Activated naive CD8-positive, alpha-beta T cell treated with anti-CD3 and anti-CD28 coated beads, Interleukin-2, amount 10 ng/mL, durations not matched to agents 7 days and 5 days (primary cell): Measurements from ENCODE around the gene PDE5A. TPM values are rescaled to one million over a fixed set of nuclear protein-coding genes. Genes with fewer than 3 reads are reported as not detected.

Source experiments
- ATAC-seq: fragments of 150-1000 bp; cut with Tn5 transposase; one replicate; pipeline ENCODE4 v1.10.0; 2021; ENCODE audit warnings: low read depth, moderate library complexity
- POLR2A ChIA-PET: fragments of 350-600 bp; sonication (Branson Sonifier 250); formaldehyde crosslinking; loops from one replicate; lab custom pipeline; 2021; ENCODE audit warnings: antibody characterized with exemption; lab: Charles Lee
- DNase-seq: peaks from one replicate; pipeline ENCODE4 v3.0.0; 2021
- H3K27ac Mint-ChIP-seq: one replicate; pipeline ENCODE4 v1.8.0; 2022; ENCODE audit warnings: mild to moderate bottlenecking, mixed read lengths
- H3K27me3 Mint-ChIP-seq: one replicate; pipeline ENCODE4 v1.8.0; 2022; ENCODE audit warnings: mild to moderate bottlenecking, moderate library complexity, mixed read lengths
- H3K36me3 Mint-ChIP-seq: one replicate; pipeline ENCODE4 v1.8.0; 2021; ENCODE audit warnings: mild to moderate bottlenecking, mixed read lengths
- H3K4me1 Mint-ChIP-seq: one replicate; pipeline ENCODE4 v1.8.0; 2021; ENCODE audit warnings: mixed read lengths
- H3K4me3 Mint-ChIP-seq: one replicate; pipeline ENCODE4 v1.8.0; 2022; ENCODE audit warnings: mild to moderate bottlenecking, moderate library complexity, mixed read lengths
- H3K9me3 Mint-ChIP-seq: one replicate; pipeline ENCODE4 v1.8.0; 2021; ENCODE audit warnings: mixed read lengths
- total RNA-seq, 2 experiments: library from RNA; stranded (reverse); gene quantifications; one replicate each; pipeline ENCODE4 v1.2.3, GENCODE V29; 2021

The PDE5A gene
- total RNA-seq, 2 experiments from 2014 or later: 0.82 to 1.4 TPM

- DNase-seq (no peak), ATAC-seq (no peak)
- Mint-ChIP-seq H3K4me3 (no peak overlapping the region), H3K36me3 (no peaks in the 10 kb centered on the region), H3K27ac (no peak overlapping the region), H3K9me3 (no peaks in the 10 kb centered on the region), H3K27me3 (peaks cover 17% of the 10 kb centered on the region), H3K4me1 (no peaks in the 10 kb centered on the region)
- POLR2A ChIA-PET: no interaction called here
Observed at GRCh38 chr4:119592830-119593229, 35.8 kb downstream of the PDE5A start.

- no peak overlapping the region for H3K4me3 Mint-ChIP-seq
- no peak for DNase-seq
- no peak overlapping the region for H3K27ac Mint-ChIP-seq
- no peak for ATAC-seq
- H3K27me3 Mint-ChIP-seq: peaks cover 16% of the 10 kb centered on the region
- POLR2A ChIA-PET: no interaction called here
- H3K36me3 Mint-ChIP-seq: no peaks in the 10 kb centered on the region
- H3K4me1 Mint-ChIP-seq: peaks cover 4% of the 10 kb centered on the region
- no peaks in the 10 kb centered on the region for H3K9me3 Mint-ChIP-seq
Observed at GRCh38 chr4:119589165-119589564, 39.4 kb downstream of the PDE5A start.

GRCh38 chr4:119587796-119588195, 40.8 kb downstream of the PDE5A start:
- Mint-ChIP-seq H3K4me3 (no peak overlapping the region), H3K27me3 (peaks cover 16% of the 10 kb centered on the region), H3K9me3 (no peaks in the 10 kb centered on the region), H3K27ac (no peak overlapping the region), H3K4me1 (peaks cover 4% of the 10 kb centered on the region), H3K36me3 (no peaks in the 10 kb centered on the region)
- DNase-seq (no peak), ATAC-seq (no peak)
- POLR2A ChIA-PET: no interaction called here

- Mint-ChIP-seq H3K27ac (no peak overlapping the region), H3K4me1 (peaks cover 4% of the 10 kb centered on the region), H3K9me3 (no peaks in the 10 kb centered on the region), H3K36me3 (no peaks in the 10 kb centered on the region), H3K4me3 (no peak overlapping the region), H3K27me3 (peaks cover 14% of the 10 kb centered on the region)
- DNase-seq (no peak), ATAC-seq (no peak)
- POLR2A ChIA-PET: no interaction called here
Observed at GRCh38 chr4:119585771-119586170, 42.8 kb downstream of the PDE5A start.

- DNase-seq: no peak
- Mint-ChIP-seq H3K27me3 (peaks cover 5% of the 10 kb centered on the region), H3K4me3 (no peak overlapping the region), H3K27ac (no peak overlapping the region), H3K9me3 (no peaks in the 10 kb centered on the region), H3K36me3 (no peaks in the 10 kb centered on the region), H3K4me1 (peaks cover 4% of the 10 kb centered on the region)
- POLR2A ChIA-PET: no interaction called here
- no peak for ATAC-seq
Observed at GRCh38 chr4:119581190-119581873, 47.3 kb downstream of the PDE5A start.

GRCh38 chr4:119580293-119580692, 48.3 kb downstream of the PDE5A start:
- H3K36me3 Mint-ChIP-seq: no peaks in the 10 kb centered on the region
- DNase-seq (no peak), ATAC-seq (no peak)
- no peaks in the 10 kb centered on the region for H3K4me1 Mint-ChIP-seq
- H3K27ac Mint-ChIP-seq: no peak overlapping the region
- H3K4me3 Mint-ChIP-seq: no peak overlapping the region
- peaks cover 5% of the 10 kb centered on the region for H3K27me3 Mint-ChIP-seq
- POLR2A ChIA-PET: no interaction called here
- no peaks in the 10 kb centered on the region for H3K9me3 Mint-ChIP-seq

GRCh38 chr4:119579823-119580222, 48.8 kb downstream of the PDE5A start:
- H3K4me1 Mint-ChIP-seq: no peaks in the 10 kb centered on the region
- H3K27ac Mint-ChIP-seq: no peak overlapping the region
- no peak for DNase-seq
- H3K27me3 Mint-ChIP-seq: peaks cover 5% of the 10 kb centered on the region
- POLR2A ChIA-PET: no interaction called here
- ATAC-seq: no peak
- H3K4me3 Mint-ChIP-seq: no peak overlapping the region
- no peaks in the 10 kb centered on the region for H3K36me3 Mint-ChIP-seq
- peaks cover under 1% of the 10 kb centered on the region for H3K9me3 Mint-ChIP-seq

- POLR2A ChIA-PET: no interaction called here
- no peak for ATAC-seq
Observed at GRCh38 chr4:119570401-119570800, 58.2 kb downstream of the PDE5A start.

GRCh38 chr4:119564106-119564505, 64.5 kb downstream of the PDE5A start:
- H3K4me3 Mint-ChIP-seq: no peak overlapping the region
- POLR2A ChIA-PET: no interaction called here
- no peak for ATAC-seq
- H3K9me3 Mint-ChIP-seq: peaks cover 13% of the 10 kb centered on the region
- DNase-seq: no peak
- peaks cover 1% of the 10 kb centered on the region for H3K36me3 Mint-ChIP-seq
- no peaks in the 10 kb centered on the region for H3K4me1 Mint-ChIP-seq
- no peaks in the 10 kb centered on the region for H3K27me3 Mint-ChIP-seq
- no peak overlapping the region for H3K27ac Mint-ChIP-seq

More at GRCh38 chr4:119570401-119570800, 58.2 kb downstream of the PDE5A start:
- H3K4me1 Mint-ChIP-seq: no peaks in the 10 kb centered on the region
- no peak overlapping the region for H3K4me3 Mint-ChIP-seq
- H3K27ac Mint-ChIP-seq: no peak overlapping the region
- peaks cover 3% of the 10 kb centered on the region for H3K27me3 Mint-ChIP-seq
- H3K9me3 Mint-ChIP-seq: peaks cover 2% of the 10 kb centered on the region
- H3K36me3 Mint-ChIP-seq: no peaks in the 10 kb centered on the region
- no peak for DNase-seq

GRCh38 chr4:119559044-119559647, 69.5 kb downstream of the PDE5A start:
- H3K4me1 Mint-ChIP-seq: no peaks in the 10 kb centered on the region
- POLR2A ChIA-PET: no interaction called here
- no peak overlapping the region for H3K27ac Mint-ChIP-seq
- H3K27me3 Mint-ChIP-seq: no peaks in the 10 kb centered on the region
- H3K9me3 Mint-ChIP-seq: peaks cover 5% of the 10 kb centered on the region
- H3K4me3 Mint-ChIP-seq: no peak overlapping the region
- no peak for DNase-seq
- peaks cover 1% of the 10 kb centered on the region for H3K36me3 Mint-ChIP-seq
- ATAC-seq: no peak

GRCh38 chr4:119550857-119551532, 77.6 kb downstream of the PDE5A start:
- Mint-ChIP-seq H3K4me1 (no peaks in the 10 kb centered on the region), H3K4me3 (no peak overlapping the region), H3K27me3 (no peaks in the 10 kb centered on the region), H3K9me3 (no peaks in the 10 kb centered on the region), H3K36me3 (peaks cover 2% of the 10 kb centered on the region), H3K27ac (no peak overlapping the region)
- POLR2A ChIA-PET: no interaction called here
- no peak for ATAC-seq
- DNase-seq: no peak

- no peak overlapping the region for H3K27ac Mint-ChIP-seq
- ATAC-seq (no peak), DNase-seq (no peak)
- no peaks in the 10 kb centered on the region for H3K27me3 Mint-ChIP-seq
- H3K4me3 Mint-ChIP-seq: no peak overlapping the region
- POLR2A ChIA-PET: no interaction called here
- H3K4me1 Mint-ChIP-seq: no peaks in the 10 kb centered on the region
- no peaks in the 10 kb centered on the region for H3K9me3 Mint-ChIP-seq
- peaks cover 2% of the 10 kb centered on the region for H3K36me3 Mint-ChIP-seq
Observed at GRCh38 chr4:119549639-119550038, 79.0 kb downstream of the PDE5A start.

- H3K27me3 Mint-ChIP-seq: no peaks in the 10 kb centered on the region
- no peak overlapping the region for H3K4me3 Mint-ChIP-seq
- POLR2A ChIA-PET: no interaction called here
- H3K4me1 Mint-ChIP-seq: no peaks in the 10 kb centered on the region
- no peaks in the 10 kb centered on the region for H3K9me3 Mint-ChIP-seq
- H3K27ac Mint-ChIP-seq: no peak overlapping the region
- DNase-seq (no peak), ATAC-seq (no peak)
- peaks cover 2% of the 10 kb centered on the region for H3K36me3 Mint-ChIP-seq
Observed at GRCh38 chr4:119543779-119544178, 84.8 kb downstream of the PDE5A start.

GRCh38 chr4:119543187-119543586, 85.4 kb downstream of the PDE5A start:
- POLR2A ChIA-PET: no interaction called here
- DNase-seq (no peak), ATAC-seq (no peak)
- H3K9me3 Mint-ChIP-seq: no peaks in the 10 kb centered on the region
- no peaks in the 10 kb centered on the region for H3K27me3 Mint-ChIP-seq
- H3K27ac Mint-ChIP-seq: no peak overlapping the region
- peaks cover 2% of the 10 kb centered on the region for H3K36me3 Mint-ChIP-seq
- no peaks in the 10 kb centered on the region for H3K4me1 Mint-ChIP-seq
- H3K4me3 Mint-ChIP-seq: no peak overlapping the region
